ENCODE data around the gene CACTIN. TPM values are rescaled to one million over a fixed set of nuclear protein-coding genes. Genes with fewer than 3 reads are reported as not detected.

Gene CACTIN
- polyA plus RNA-seq, 1 of the 3 experiments (the other 2 are of a cell fraction): 36.4 TPM

- no peak overlapping the region for H3K27ac ChIP-seq (ENCODE audit: low read depth in 2 of 2, low read length in 1 of 2)
- H3F3A ChIP-seq (replicated peaks; ENCODE audit: insufficient read depth): no peaks in the 10 kb centered on the region
- no peak for TF ChIP-seq FOXJ3 (CRISPR knock-in tag; IDR thresholded peaks at IDR 0.05)
- TF ChIP-seq SIN3A (IDR thresholded peaks at IDR 0.05; ENCODE audit: borderline replicate concordance, low read depth, low read length): no peak
- TF ChIP-seq FOSL2 (IDR thresholded peaks at IDR 0.05; ENCODE audit: borderline replicate concordance, low read depth): no peak
- TF ChIP-seq TCF12 (IDR thresholded peaks at IDR 0.05): no peak
- TF ChIP-seq, protein P1, sequence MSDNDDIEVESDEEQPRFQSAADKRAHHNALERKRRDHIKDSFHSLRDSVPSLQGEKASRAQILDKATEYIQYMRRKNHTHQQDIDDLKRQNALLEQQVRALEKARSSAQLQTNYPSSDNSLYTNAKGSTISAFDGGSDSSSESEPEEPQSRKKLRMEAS (IDR thresholded peaks at IDR 0.05; ENCODE audit: low read depth): no peak
- no peak for TF ChIP-seq RXRA (IDR thresholded peaks at IDR 0.05; ENCODE audit: borderline replicate concordance, low read depth)
- no peak for TF ChIP-seq TAF1 (IDR thresholded peaks at IDR 0.05; ENCODE audit: borderline replicate concordance, low read depth, low read length)
- no peak for TF ChIP-seq CTCF (IDR thresholded peaks at IDR 0.05)
- TF ChIP-seq ELF1 (IDR thresholded peaks at IDR 0.05): no peak
- TF ChIP-seq RCOR1 (IDR thresholded peaks at IDR 0.05; ENCODE audit: low read length): no peak
- TF ChIP-seq JUND (IDR thresholded peaks at IDR 0.05): no peak
- no peak for TF ChIP-seq USF2 (IDR thresholded peaks at IDR 0.05; ENCODE audit: borderline replicate concordance, low read depth, low read length)
- TF ChIP-seq MEF2A (IDR thresholded peaks at IDR 0.05; ENCODE audit: borderline replicate concordance, low read depth): no peak
- TF ChIP-seq, protein P2, sequence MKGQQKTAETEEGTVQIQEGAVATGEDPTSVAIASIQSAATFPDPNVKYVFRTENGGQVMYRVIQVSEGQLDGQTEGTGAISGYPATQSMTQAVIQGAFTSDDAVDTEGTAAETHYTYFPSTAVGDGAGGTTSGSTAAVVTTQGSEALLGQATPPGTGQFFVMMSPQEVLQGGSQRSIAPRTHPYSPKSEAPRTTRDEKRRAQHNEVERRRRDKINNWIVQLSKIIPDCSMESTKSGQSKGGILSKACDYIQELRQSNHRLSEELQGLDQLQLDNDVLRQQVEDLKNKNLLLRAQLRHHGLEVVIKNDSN (IDR thresholded peaks at IDR 0.05; ENCODE audit: borderline replicate concordance, low read depth): no peak
- TF ChIP-seq YY1 (IDR thresholded peaks at IDR 0.05; ENCODE audit: low read depth): no peak
- TF ChIP-seq POLR2AphosphoS5 (IDR thresholded peaks at IDR 0.05; ENCODE audit: low read depth, low read length): no peak
- no peak overlapping the region for H3K9ac ChIP-seq
- H3K4me1 ChIP-seq (ENCODE audit: control insufficient read depth in 1 of 2, insufficient read depth in 2 of 2, low read depth in 1 of 2, low read length in 1 of 2): no peaks in the 10 kb centered on the region
- 94% methylated on average over 3 of the region's 19 CpGs for WGBS (ENCODE audit: low lambda C conversion rate)
- no peak overlapping the region for H2AFZ ChIP-seq (ENCODE audit: low read depth)
- H3K4me3 ChIP-seq (ENCODE audit: low read depth in 2 of 2, low read length in 1 of 2): no peak overlapping the region
- DNase-seq: no peak
- no peaks in the 10 kb centered on the region for H3K9me3 ChIP-seq
- H3K27me3 ChIP-seq (ENCODE audit: insufficient read depth): no peaks in the 10 kb centered on the region
- POLR2A ChIA-PET: no interaction called here
- no peak overlapping the region for H3K4me2 ChIP-seq
- H3K36me3 ChIP-seq (replicated peaks in 1 of 2; ENCODE audit: control insufficient read depth in 1 of 2, insufficient read depth in 2 of 2, low read length in 1 of 2): peaks cover 0 to 13% of the 10 kb centered on the region in 2 experiments
- H3K79me2 ChIP-seq (ENCODE audit: insufficient read depth): no peaks in the 10 kb centered on the region
- CTCF ChIA-PET: interaction anchor here (0.9 to 1.3 kb wide), 3 partner anchors 12 to 74 kb away, joined by 3 to 4 read pairs (median 4); no protein-coding TSS in a partner anchor
- H4K20me1 ChIP-seq (ENCODE audit: insufficient read depth): no peaks in the 10 kb centered on the region
- no peaks in the 10 kb centered on the region for H3K9me2 ChIP-seq
These were observed 17.9 kb upstream of the CACTIN start for GRCh38 chr19:3644351-3645066.
